Activated T-cell treated with anti-CD3 and anti-CD28 coated beads, Interleukin-2, amount 50 U/mL, for 72 hours (primary cell): ENCODE data around the gene OPA1. TPM values are rescaled to one million over a fixed set of nuclear protein-coding genes. Genes with fewer than 3 reads are reported as not detected.

Experiments used
- ATAC-seq, 2 donors: fragments of 150-1000 bp; cut with Tn5 transposase; replicated peaks in 1 of 2; 2 replicates each; pipeline ENCODE4 v1.10.0; 2021; ENCODE audit warnings: moderate library complexity in 2 of 2, mild to moderate bottlenecking in 1 of 2
- DNase-seq, 2 donors: peaks; one replicate each; pipeline ENCODE4 v3.0.0; 2021 to 2022; ENCODE audit warnings: mixed read lengths in 1 of 2
- H3K27ac Mint-ChIP-seq: one replicate; pipeline ENCODE4 v1.8.0; 2022; ENCODE audit warnings: mild to moderate bottlenecking, moderate library complexity, mixed read lengths
- H3K27me3 Mint-ChIP-seq: one replicate; pipeline ENCODE4 v1.8.0; 2022; ENCODE audit warnings: low read depth, mixed read lengths
- H3K36me3 Mint-ChIP-seq, 2 donors: one replicate each; pipeline ENCODE4 v1.8.0; 2022; ENCODE audit warnings: mixed read lengths in 2 of 2, mild to moderate bottlenecking in 1 of 2; ENCODE audit not compliant: insufficient read depth in 2 of 2
- H3K4me1 Mint-ChIP-seq: one replicate; pipeline ENCODE4 v1.8.0; 2022; ENCODE audit warnings: low read depth, mixed read lengths
- H3K4me3 Mint-ChIP-seq, 2 donors: one replicate each; pipeline ENCODE4 v1.8.0; 2022; ENCODE audit warnings: mild to moderate bottlenecking in 2 of 2, mixed read lengths in 2 of 2, moderate library complexity in 2 of 2
- H3K9me3 Mint-ChIP-seq, 2 donors: one replicate each; pipeline ENCODE4 v1.8.0; 2022; ENCODE audit warnings: mixed read lengths in 2 of 2
- total RNA-seq, 2 donors: library from RNA; stranded (reverse); gene quantifications; one replicate each; pipeline ENCODE4 v1.2.3, GENCODE V29; 2022

The OPA1 gene
- 10 to 100 TPM; 67.5 to 76.6 TPM for total RNA-seq

GRCh38 chr3:193592841-193593667, at the start of gene OPA1:
OPA1 (plus strand) TSS chr3:193593208; CDS start chr3:193593378, 170 bp downstream.
- peak; percentile 95 to 98 for ATAC-seq
- Mint-ChIP-seq H3K36me3 (peaks cover 11 to 24% of the 10 kb centered on the region in 2 donors), H3K27me3 (no peaks in the 10 kb centered on the region), H3K4me3 (peak within 1 kb of the TSS; percentile 92 to 96), H3K27ac (peak within 1 kb of the TSS; percentile 98), H3K4me1 (peaks cover 54% of the 10 kb centered on the region), H3K9me3 (no peaks in the 10 kb centered on the region)
- DNase-seq = peak; percentile 92 to 93

GRCh38 chr3:193544289-193544688, 48.7 kb upstream of the OPA1 start:
- H3K4me3 Mint-ChIP-seq = no peak overlapping the region
- H3K27ac Mint-ChIP-seq = no peak overlapping the region
- H3K9me3 Mint-ChIP-seq = peaks cover 3 to 5% of the 10 kb centered on the region in 2 donors
- H3K36me3 Mint-ChIP-seq = peaks cover 2% of the 10 kb centered on the region in 2 donors
- no peak for DNase-seq
- no peak for ATAC-seq
- H3K4me1 Mint-ChIP-seq = no peaks in the 10 kb centered on the region
- H3K27me3 Mint-ChIP-seq = no peaks in the 10 kb centered on the region

- H3K27ac Mint-ChIP-seq = no peak overlapping the region
- H3K4me3 Mint-ChIP-seq = no peak overlapping the region
- peaks cover 3 to 5% of the 10 kb centered on the region in 2 donors for H3K9me3 Mint-ChIP-seq
- no peaks in the 10 kb centered on the region for H3K27me3 Mint-ChIP-seq
- no peak for ATAC-seq
- peaks cover 2% of the 10 kb centered on the region in 2 donors for H3K36me3 Mint-ChIP-seq
- DNase-seq = no peak
- no peaks in the 10 kb centered on the region for H3K4me1 Mint-ChIP-seq
Measured at GRCh38 chr3:193545304-193545703, 47.7 kb upstream of the OPA1 start.

GRCh38 chr3:193546129-193546528, 46.9 kb upstream of the OPA1 start:
- H3K27me3 Mint-ChIP-seq = no peaks in the 10 kb centered on the region
- no peak for DNase-seq
- H3K36me3 Mint-ChIP-seq = peaks cover 2% of the 10 kb centered on the region in 2 donors
- no peak overlapping the region for H3K27ac Mint-ChIP-seq
- no peak for ATAC-seq
- no peak overlapping the region for H3K4me3 Mint-ChIP-seq
- no peaks in the 10 kb centered on the region for H3K4me1 Mint-ChIP-seq
- peaks cover 3 to 5% of the 10 kb centered on the region in 2 donors for H3K9me3 Mint-ChIP-seq

GRCh38 chr3:193548406-193548805, 44.6 kb upstream of the OPA1 start:
- DNase-seq (no peak), ATAC-seq (no peak)
- H3K4me3 Mint-ChIP-seq = no peak overlapping the region
- H3K4me1 Mint-ChIP-seq = no peaks in the 10 kb centered on the region
- H3K27ac Mint-ChIP-seq = no peak overlapping the region
- peaks cover 3 to 5% of the 10 kb centered on the region in 2 donors for H3K9me3 Mint-ChIP-seq
- H3K27me3 Mint-ChIP-seq = no peaks in the 10 kb centered on the region
- peaks cover 2% of the 10 kb centered on the region in 2 donors for H3K36me3 Mint-ChIP-seq

GRCh38 chr3:193552923-193553322, 40.1 kb upstream of the OPA1 start:
- Mint-ChIP-seq H3K27me3 (no peaks in the 10 kb centered on the region), H3K36me3 (no peaks in the 10 kb centered on the region), H3K9me3 (no peaks in the 10 kb centered on the region), H3K27ac (no peak overlapping the region), H3K4me1 (no peaks in the 10 kb centered on the region), H3K4me3 (no peak overlapping the region)
- DNase-seq = no peak
- ATAC-seq = no peak

- Mint-ChIP-seq H3K27ac (no peak overlapping the region), H3K4me1 (no peaks in the 10 kb centered on the region), H3K27me3 (no peaks in the 10 kb centered on the region), H3K9me3 (no peaks in the 10 kb centered on the region), H3K4me3 (no peak overlapping the region), H3K36me3 (no peaks in the 10 kb centered on the region)
- DNase-seq = no peak
- ATAC-seq = no peak
Measured at GRCh38 chr3:193553586-193553985, 39.4 kb upstream of the OPA1 start.

GRCh38 chr3:193554811-193555210, 38.2 kb upstream of the OPA1 start, which contains the start of gene ATP13A4:
ATP13A4 (minus strand) TSS chr3:193554895; CDS start chr3:193554799, 96 bp downstream.
- no peak for DNase-seq
- Mint-ChIP-seq H3K27ac (no peak within 1 kb of the TSS), H3K9me3 (no peaks in the 10 kb centered on the region), H3K36me3 (no peaks in the 10 kb centered on the region), H3K27me3 (no peaks in the 10 kb centered on the region), H3K4me1 (no peaks in the 10 kb centered on the region), H3K4me3 (no peak within 1 kb of the TSS)
- no peak for ATAC-seq

- Mint-ChIP-seq H3K4me3 (no peak overlapping the region), H3K36me3 (no peaks in the 10 kb centered on the region), H3K4me1 (no peaks in the 10 kb centered on the region), H3K9me3 (no peaks in the 10 kb centered on the region), H3K27ac (no peak overlapping the region), H3K27me3 (no peaks in the 10 kb centered on the region)
- DNase-seq (no peak), ATAC-seq (no peak)
Measured at GRCh38 chr3:193556841-193557240, 36.2 kb upstream of the OPA1 start.

- ATAC-seq = peak; percentile 32 to 77
- Mint-ChIP-seq H3K4me3 (no peak overlapping the region), H3K27me3 (no peaks in the 10 kb centered on the region), H3K36me3 (no peaks in the 10 kb centered on the region), H3K27ac (no peak overlapping the region), H3K9me3 (no peaks in the 10 kb centered on the region), H3K4me1 (no peaks in the 10 kb centered on the region)
- no peak for DNase-seq
Measured at GRCh38 chr3:193559100-193559499, 33.9 kb upstream of the OPA1 start.

- Mint-ChIP-seq H3K36me3 (no peaks in the 10 kb centered on the region), H3K27ac (no peak overlapping the region), H3K9me3 (no peaks in the 10 kb centered on the region), H3K4me3 (no peak overlapping the region), H3K4me1 (no peaks in the 10 kb centered on the region), H3K27me3 (no peaks in the 10 kb centered on the region)
- ATAC-seq = no peak
- DNase-seq = no peak
Measured at GRCh38 chr3:193560091-193560490, 32.9 kb upstream of the OPA1 start.

GRCh38 chr3:193560870-193561269, 32.1 kb upstream of the OPA1 start:
- Mint-ChIP-seq H3K4me1 (no peaks in the 10 kb centered on the region), H3K36me3 (no peaks in the 10 kb centered on the region), H3K9me3 (no peaks in the 10 kb centered on the region), H3K27ac (no peak overlapping the region), H3K27me3 (no peaks in the 10 kb centered on the region), H3K4me3 (no peak overlapping the region)
- no peak for DNase-seq
- no peak for ATAC-seq

GRCh38 chr3:193563426-193563825, 29.6 kb upstream of the OPA1 start:
- Mint-ChIP-seq H3K9me3 (no peaks in the 10 kb centered on the region), H3K36me3 (no peaks in the 10 kb centered on the region), H3K4me3 (no peak overlapping the region), H3K27me3 (no peaks in the 10 kb centered on the region), H3K4me1 (no peaks in the 10 kb centered on the region), H3K27ac (no peak overlapping the region)
- no peak for ATAC-seq
- no peak for DNase-seq

GRCh38 chr3:193564012-193564411, 29.0 kb upstream of the OPA1 start:
- Mint-ChIP-seq H3K4me3 (no peak overlapping the region), H3K9me3 (no peaks in the 10 kb centered on the region), H3K36me3 (no peaks in the 10 kb centered on the region), H3K27me3 (no peaks in the 10 kb centered on the region), H3K4me1 (no peaks in the 10 kb centered on the region), H3K27ac (no peak overlapping the region)
- ATAC-seq (no peak), DNase-seq (no peak)
